H1 (cell line): ENCODE results near the gene NYAP2. TPM values are rescaled to one million over a fixed set of nuclear protein-coding genes. Genes with fewer than 3 reads are reported as not detected.

Experiments
- EP300 ChIP-seq, 2 experiments: IDR thresholded peaks; 1 replicate in 1 of 2; 2 replicates in 1 of 2; pipeline ENCODE4 v1.6.1; 2011 to 2012; ENCODE audit warnings: low read depth in 2 of 2, low read length in 2 of 2, mild to moderate bottlenecking in 2 of 2, borderline replicate concordance in 1 of 2, inconsistent platforms in 1 of 2, moderate library complexity in 1 of 2
- polyA plus RNA-seq, 7 experiments: library from polyadenylated mRNA; depleted of rRNA in 3 of 7; stranded (reverse) in 5 of 7; unstranded in 2 of 7; fragments of >200 nt in 5 of 7; fragments of 200-250 nt in 2 of 7; gene quantifications; 1 replicate in 5 of 7; 2 replicates in 1 of 7; 4 replicates in 1 of 7; pipeline versions ENCODE4 v1.2.1 to v1.2.3, GENCODE V29; 2011 to 2013; ENCODE audit warnings: missing spikeins in 2 of 7, mixed read lengths in 2 of 7
- total RNA-seq: library from RNA; stranded (reverse); fragmentation: NEBNext Ultra II Directional; extraction: Animal tissue kit (Norgen Biotek cat#: 25700); gene quantifications from 2 replicates; pipeline ENCODE4 v1.2.1, GENCODE V29; 2021

The NYAP2 gene
- total and polyA plus RNA-seq, 2 of the 8 experiments (the other 6 are each of a cell fraction or from before 2014, with no cell fraction given) = not detected

- no peak for TF ChIP-seq EP300 (IDR thresholded peaks at IDR 0.05; ENCODE audit: borderline replicate concordance in 1 of 2, low read depth in 2 of 2, low read length in 2 of 2)
Observed at GRCh38 chr2:225662101-225662500, 262.6 kb downstream of the NYAP2 start (continued).
